Hepatic stellate cell (primary cell): ENCODE results near the gene FCN3.
A peak's percentile ranks its signal among the peaks of the same experiment; 100 is the strongest.

Experiments
- DNase-seq: peaks from one replicate; pipeline ENCODE4 v3.0.0; 2011; ENCODE audit warnings: low spot score

Gene FCN3

DNA sequence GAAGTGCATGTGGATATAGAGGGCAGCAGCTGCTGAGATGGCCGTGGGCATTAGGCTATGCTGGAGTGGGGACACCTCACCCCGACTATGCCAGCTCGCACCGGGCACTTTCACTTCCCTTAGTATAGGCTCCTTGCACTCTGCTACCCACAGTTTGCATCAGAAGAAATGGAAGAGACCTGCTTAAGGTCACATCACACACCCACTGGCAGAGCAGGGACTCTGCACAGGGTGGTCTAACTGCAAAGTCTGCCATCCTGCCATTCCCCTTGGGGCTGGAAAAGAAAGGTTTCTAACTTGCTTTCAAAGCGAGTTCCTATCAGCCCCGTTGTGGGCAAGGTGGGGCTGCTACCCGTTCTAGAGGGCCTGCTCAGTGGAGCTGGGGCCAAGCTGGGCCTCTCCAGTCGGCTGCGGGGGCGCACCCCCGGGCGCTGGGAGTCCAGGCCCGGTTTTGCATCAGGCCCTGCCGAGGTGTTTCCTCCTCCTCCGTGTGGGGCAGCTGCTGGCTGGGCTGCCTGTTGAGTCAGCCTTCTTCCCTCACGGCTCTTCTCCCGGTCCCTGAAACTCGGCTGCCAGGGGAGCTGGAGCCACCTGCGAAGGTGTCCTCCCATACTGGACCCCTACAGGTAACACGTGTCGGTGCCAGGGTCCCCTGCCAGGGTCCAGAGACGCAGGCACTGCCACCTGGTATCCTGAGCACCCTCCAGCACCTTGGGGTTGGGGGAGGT, 32.9 kb downstream of the FCN3 start, which contains the start of gene SYTL1:
Gene SYTL1 (plus strand): TSS at position 498 of the 728 bp plus-strand sequence. CDS start 3,313 bp downstream, outside the sequence.
- DNase-seq: peak; percentile 84

DNA sequence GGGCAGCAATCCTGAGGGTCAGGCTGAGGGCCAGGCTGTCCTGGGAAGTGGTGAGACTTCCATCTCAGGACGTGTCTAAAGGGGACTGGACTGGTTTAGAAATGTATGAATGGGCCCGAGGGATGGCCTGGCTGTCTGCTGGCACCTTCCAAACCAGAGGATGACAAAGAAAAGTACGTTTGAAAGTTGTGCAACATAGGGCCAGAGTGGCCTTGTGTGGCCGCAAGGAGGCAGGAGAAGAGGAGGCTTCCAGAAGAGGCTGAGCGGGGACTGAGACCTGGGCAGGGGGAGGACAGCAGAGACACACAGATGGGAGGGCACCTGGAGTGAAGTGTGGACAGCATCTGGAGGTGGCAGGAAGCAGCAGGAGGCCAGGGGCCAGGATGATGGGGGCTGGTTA, 35.4 kb downstream of the FCN3 start:
- no peak for DNase-seq

GRCh38 chr1:27338751-27339150, 35.9 kb downstream of the FCN3 start:
- no peak for DNase-seq

- no peak for DNase-seq
Observed at GRCh38 chr1:27336756-27337155, 37.9 kb downstream of the FCN3 start.

GRCh38 chr1:27335506-27336422, 38.9 kb downstream of the FCN3 start:
- no peak for DNase-seq

DNA sequence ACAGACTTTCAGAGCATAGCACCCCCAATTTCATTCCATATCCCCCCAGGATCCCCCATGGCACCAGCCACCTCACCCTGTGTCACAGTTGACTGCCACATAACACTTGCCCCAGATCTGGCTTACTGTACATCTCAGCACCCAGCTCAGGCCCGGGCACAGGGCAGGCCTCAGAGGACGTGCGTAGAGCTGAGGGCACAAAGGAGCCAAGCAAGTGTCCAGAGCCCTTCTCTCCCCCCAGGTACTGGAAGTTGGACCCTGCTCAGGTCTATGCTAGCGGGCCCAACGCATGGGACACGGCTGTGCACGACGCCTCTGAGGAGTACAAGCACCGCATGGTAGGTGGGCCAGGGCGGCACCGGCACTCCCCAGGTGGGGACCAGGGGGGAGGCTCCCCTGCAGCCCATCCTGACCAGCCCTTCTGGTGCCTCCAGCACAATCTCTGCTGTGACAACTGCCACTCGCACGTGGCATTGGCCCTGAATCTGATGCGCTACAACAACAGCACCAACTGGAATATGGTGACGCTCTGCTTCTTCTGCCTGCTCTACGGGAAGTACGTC, 40.8 kb downstream of the FCN3 start:
- no peak for DNase-seq

DNA sequence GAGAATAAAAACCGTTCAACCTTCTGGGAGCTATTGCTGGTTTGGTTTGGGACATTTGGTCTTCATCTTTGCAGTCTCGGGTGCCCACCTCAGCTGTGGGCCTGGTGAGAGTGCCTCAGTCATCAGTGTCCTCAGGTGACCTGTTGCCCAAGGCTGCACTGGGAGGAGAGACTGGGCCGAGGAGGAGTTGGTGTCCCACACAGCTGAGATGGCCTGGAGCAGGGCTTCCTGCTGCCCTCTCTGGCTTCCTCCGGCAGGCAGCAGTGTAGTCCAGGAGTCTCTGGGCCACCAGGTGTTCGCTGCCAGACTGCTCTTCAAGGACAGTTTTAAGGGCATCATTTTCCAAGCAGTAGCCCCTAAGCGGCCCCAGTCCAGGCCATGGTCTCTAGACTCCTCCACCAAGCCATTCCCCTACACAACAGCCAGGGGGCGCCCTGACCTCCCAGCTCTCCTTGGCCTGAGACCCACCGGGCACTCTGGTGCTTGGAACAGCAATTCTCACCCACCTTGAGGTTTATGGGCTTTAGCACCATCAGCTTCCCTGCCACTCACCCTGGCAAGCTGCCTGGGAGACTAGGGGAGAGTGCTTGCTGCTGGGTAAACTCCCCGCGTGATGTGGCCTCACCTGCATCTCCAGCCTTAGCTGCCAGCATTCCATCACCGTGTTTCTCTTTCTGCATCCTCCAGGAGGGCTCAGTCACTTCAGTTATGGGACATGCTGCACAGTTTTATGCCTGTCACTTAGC, 41.9 kb downstream of the FCN3 start:
- peak; percentile 82 for DNase-seq

DNA sequence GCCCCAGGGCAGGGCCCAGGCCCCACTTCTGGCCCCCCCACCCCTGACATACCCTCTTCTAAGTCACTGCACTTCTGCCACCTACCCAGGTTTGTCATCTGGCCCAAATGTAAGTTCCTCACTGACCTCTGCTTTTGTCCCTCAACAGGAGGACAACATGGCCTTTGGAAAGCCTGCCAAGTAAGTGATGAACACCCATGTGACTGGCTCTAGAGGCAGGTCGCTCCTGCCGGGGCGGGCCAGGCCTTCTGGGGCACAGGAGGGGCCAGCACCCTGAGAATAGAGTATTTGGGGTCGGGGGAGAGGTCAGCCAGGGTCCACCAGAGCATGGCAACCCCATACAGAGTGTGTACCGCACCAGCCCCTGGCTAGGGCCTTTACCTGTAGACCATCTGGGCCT, 42.7 kb downstream of the FCN3 start:
- DNase-seq: no peak

DNA sequence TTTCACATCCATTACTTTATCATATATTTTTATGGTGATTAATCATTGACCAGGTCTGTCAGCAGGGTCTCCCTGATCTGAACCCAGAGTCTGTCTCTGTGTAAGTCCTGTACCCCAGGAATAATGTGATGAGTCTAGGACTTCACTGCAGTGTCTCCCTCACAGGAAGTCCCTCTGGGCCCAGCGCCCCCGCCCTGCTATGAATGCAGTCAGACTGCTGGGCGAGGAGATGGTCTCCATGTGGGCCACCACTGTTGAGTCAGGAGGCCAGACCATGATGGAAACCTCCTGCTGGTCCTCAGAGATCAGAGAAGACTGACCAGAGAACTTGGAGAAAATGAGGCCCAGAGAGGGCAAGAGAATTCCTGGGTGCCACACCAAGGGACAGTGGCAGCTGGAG, 43.2 kb downstream of the FCN3 start:
- no peak for DNase-seq

GRCh38 chr1:27330786-27331185, 43.8 kb downstream of the FCN3 start:
- DNase-seq: no peak

- DNase-seq: no peak
Observed at GRCh38 chr1:27327964-27328363, 46.7 kb downstream of the FCN3 start.

DNA sequence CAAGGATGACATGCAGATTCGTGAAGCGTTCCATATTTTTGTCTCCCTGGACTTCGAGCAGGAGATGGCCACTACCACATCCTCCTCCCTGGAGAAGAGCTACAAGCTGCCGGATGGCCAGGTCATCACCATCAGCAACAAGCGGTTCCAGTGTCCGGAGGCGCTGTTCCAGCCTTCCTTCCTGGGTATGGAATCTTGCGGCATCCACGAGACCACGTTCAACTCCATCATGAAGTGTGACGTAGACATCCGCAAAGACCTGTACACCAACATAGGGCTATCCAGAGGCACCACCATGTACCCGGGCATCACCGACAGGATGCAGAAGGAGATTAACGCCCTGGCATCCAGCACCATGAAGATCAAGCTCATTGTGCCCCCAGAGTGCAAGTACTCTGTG, 49.3 kb downstream of the FCN3 start:
- DNase-seq: no peak

- DNase-seq: no peak
Observed at GRCh38 chr1:27322569-27323240, 51.9 kb downstream of the FCN3 start.

DNA sequence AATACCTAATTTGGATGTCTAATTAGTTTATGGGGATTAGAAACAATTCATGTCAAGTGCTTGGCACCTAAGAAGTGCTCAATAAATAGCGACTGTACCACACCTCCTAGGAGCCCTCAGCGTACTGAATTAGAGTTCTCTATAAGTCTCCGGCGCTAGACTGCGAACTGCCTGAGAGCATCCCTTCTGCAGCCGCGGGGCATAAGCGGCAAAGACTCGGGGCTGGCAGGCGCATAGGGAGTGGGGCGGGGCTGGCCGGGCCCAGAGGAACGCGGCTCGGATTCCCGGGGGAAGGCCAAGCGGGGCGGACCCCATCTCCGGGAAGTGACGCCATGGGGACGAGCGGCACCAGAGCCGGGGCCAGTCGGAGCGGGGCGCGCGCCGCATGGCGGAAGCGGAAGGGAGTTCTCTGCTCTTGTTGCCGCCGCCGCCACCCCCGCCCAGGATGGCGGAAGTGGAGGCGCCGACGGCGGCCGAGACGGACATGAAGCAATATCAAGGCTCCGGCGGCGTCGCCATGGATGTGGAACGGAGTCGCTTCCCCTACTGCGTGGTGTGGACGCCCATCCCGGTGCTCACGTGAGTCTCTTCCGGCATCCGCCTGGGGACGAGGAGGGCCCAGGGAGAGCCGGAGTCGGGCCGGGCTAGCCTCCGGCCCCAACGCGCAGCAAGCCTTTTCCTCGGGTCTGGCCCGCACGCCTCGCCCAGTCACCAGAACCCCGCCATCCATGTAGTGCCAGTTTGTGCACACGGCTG, 52.6 kb downstream of the FCN3 start, which contains the start of gene TMEM222:
Gene TMEM222 (plus strand): TSS at position 351 of the 756 bp plus-strand sequence. CDS start 35 bp downstream, at position 386.
- DNase-seq: peak; percentile 98
